ENCODE measurements around the gene FKBP2. TPM values are rescaled to one million over a fixed set of nuclear protein-coding genes. Genes with fewer than 3 reads are reported as not detected.

FKBP2 gene
- 56.2 TPM for total RNA-seq

- DNase-seq (ENCODE audit: low spot score) (peak; percentile 98), ATAC-seq (peak; percentile 84)
- intact Hi-C loops (cut with DNase I), result no loop called here
These were observed at the start of gene FKBP2 for GRCh38 chr11:64240435-64241240. FKBP2 (plus strand) TSS chr11:64241095; CDS start chr11:64242388, 1,293 bp downstream.

GRCh38 chr11:64192434-64192833, 48.5 kb upstream of the FKBP2 start:
- DNase-seq (ENCODE audit: low spot score) (no peak), ATAC-seq (no peak)
- intact Hi-C loops (cut with DNase I), result no loop called here

GRCh38 chr11:64196626-64197025, 44.3 kb upstream of the FKBP2 start:
- ATAC-seq, result no peak
- intact Hi-C loops (cut with DNase I), result no loop called here
- DNase-seq (ENCODE audit: low spot score), result no peak

- DNase-seq (ENCODE audit: low spot score), result no peak
- ATAC-seq, result no peak
- intact Hi-C loops (cut with DNase I), result no loop called here
These were observed 42.4 kb upstream of the FKBP2 start for GRCh38 chr11:64198511-64198910.

- DNase-seq (ENCODE audit: low spot score) (no peak), ATAC-seq (no peak)
- intact Hi-C loops (cut with DNase I), result loop anchor here (10.0 kb wide), 1 partner anchor 93 kb away; the partner anchor contains the start of gene KCNK4
These were observed 39.4 kb upstream of the FKBP2 start for GRCh38 chr11:64201543-64201942.

GRCh38 chr11:64202992-64203391, 37.9 kb upstream of the FKBP2 start:
- ATAC-seq (no peak), DNase-seq (ENCODE audit: low spot score) (no peak)
- intact Hi-C loops (cut with DNase I), result loop anchor here (10.0 kb wide), 1 partner anchor 92 kb away; the partner anchor contains the start of gene KCNK4

- ATAC-seq (no peak), DNase-seq (ENCODE audit: low spot score) (no peak)
- intact Hi-C loops (cut with DNase I), result loop anchor here (10.0 kb wide), 1 partner anchor 91 kb away; the partner anchor contains the start of gene KCNK4
These were observed 37.3 kb upstream of the FKBP2 start for GRCh38 chr11:64203421-64204079.

- ATAC-seq (no peak), DNase-seq (ENCODE audit: low spot score) (no peak)
- intact Hi-C loops (cut with DNase I), result loop anchor here (10.0 kb wide), 1 partner anchor 91 kb away; the partner anchor contains the start of gene KCNK4
These were observed 36.8 kb upstream of the FKBP2 start for GRCh38 chr11:64204080-64204440.

- intact Hi-C loops (cut with DNase I), result loop anchor here (10.0 kb wide), 1 partner anchor 90 kb away; the partner anchor contains the start of gene KCNK4
- peak; percentile 93 for DNase-seq (ENCODE audit: low spot score)
- ATAC-seq, result peak; percentile 80
These were observed 36.4 kb upstream of the FKBP2 start for GRCh38 chr11:64204464-64204989.

- intact Hi-C loops (cut with DNase I), result loop anchor here (10.0 kb wide), 1 partner anchor 88 kb away; the partner anchor contains the start of gene KCNK4
- DNase-seq (ENCODE audit: low spot score) (no peak), ATAC-seq (peak; percentile 56)
These were observed 34.2 kb upstream of the FKBP2 start, which contains the start of gene FERMT3 for GRCh38 chr11:64206457-64207255. FERMT3 (plus strand) TSS chr11:64206721; CDS start chr11:64207365, 644 bp downstream.

- ATAC-seq (peak; percentile 60), DNase-seq (ENCODE audit: low spot score) (peak; percentile 78)
- intact Hi-C loops (cut with DNase I), result loop anchor here (10.0 kb wide), 1 partner anchor 87 kb away; the partner anchor contains the start of gene KCNK4
These were observed 33.4 kb upstream of the FKBP2 start for GRCh38 chr11:64207256-64208085.

GRCh38 chr11:64208086-64208795, 32.7 kb upstream of the FKBP2 start:
- intact Hi-C loops (cut with DNase I), result loop anchor here (10.0 kb wide), 1 partner anchor 87 kb away; the partner anchor contains the start of gene KCNK4
- DNase-seq (ENCODE audit: low spot score), result no peak
- ATAC-seq, result peak; percentile 3

GRCh38 chr11:64208796-64209562, 31.9 kb upstream of the FKBP2 start:
- DNase-seq (ENCODE audit: low spot score), result no peak
- ATAC-seq, result no peak
- intact Hi-C loops (cut with DNase I), result loop anchor here (10.0 kb wide), 1 partner anchor 86 kb away; the partner anchor contains the start of gene KCNK4

- ATAC-seq (no peak), DNase-seq (ENCODE audit: low spot score) (no peak)
- intact Hi-C loops (cut with DNase I), result loop anchor here (10.0 kb wide), 1 partner anchor 85 kb away; the partner anchor contains the start of gene KCNK4
These were observed 31.4 kb upstream of the FKBP2 start for GRCh38 chr11:64209563-64209843.

- ATAC-seq (no peak), DNase-seq (ENCODE audit: low spot score) (no peak)
- intact Hi-C loops (cut with DNase I), result no loop called here
These were observed 30.4 kb upstream of the FKBP2 start for GRCh38 chr11:64210301-64211020.

Data from sciatic nerve (tissue), 2 donors.